HG03521 (cell line): ENCODE results near the gene SETD2.
"Not testable (repeated sequence)": the region's sequence is repeated elsewhere in the genome, so short reads cannot be mapped to it uniquely, and the experiment has no call there.

Experiments
- ATAC-seq: cut with Tn5 transposase; IDR thresholded peaks from one replicate; pipeline ENCODE4 v1.9.1; 2021; ENCODE audit warnings: mild to moderate bottlenecking, moderate library complexity; ENCODE audit not compliant: unreplicated experiment

The SETD2 gene

DNA sequence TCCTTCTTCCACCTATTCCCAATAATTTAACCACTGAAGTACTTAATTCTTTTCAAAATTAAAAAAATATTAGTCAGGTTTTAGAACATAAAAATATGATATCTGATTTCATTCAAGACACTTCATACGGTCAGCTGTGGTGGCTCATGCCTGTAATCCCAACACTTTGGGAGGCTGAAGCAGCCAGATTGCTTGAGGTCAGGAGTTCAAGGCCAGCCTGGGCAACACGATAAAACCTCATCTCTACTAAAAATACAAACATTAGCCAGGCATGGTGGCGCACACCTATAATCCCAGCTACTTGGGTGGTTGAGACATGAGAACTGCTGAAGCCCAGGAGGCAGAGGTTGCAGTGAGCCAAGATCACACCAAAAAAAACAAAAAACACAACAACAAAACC lies 127.8 kb downstream of the SETD2 start:
- no peak for ATAC-seq

DNA sequence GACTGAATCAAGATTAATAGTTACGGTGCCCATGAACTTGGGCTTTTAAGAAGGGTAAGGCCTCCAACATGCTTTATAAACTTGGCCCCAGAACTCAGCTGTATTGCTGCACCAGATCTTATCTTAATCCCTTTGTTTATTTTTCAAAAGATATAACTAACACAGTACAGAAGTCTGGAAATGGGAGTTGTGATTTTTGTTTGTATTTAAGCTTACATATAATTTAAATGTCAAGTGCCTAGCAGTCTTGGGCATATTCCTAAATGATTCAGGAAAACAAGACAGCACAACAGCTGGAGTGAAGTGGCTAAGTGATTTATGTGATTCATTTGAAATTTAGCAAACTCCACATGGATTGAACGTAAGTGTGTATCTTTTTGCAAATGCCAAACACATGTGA lies 128.3 kb downstream of the SETD2 start:
- no peak for ATAC-seq

DNA sequence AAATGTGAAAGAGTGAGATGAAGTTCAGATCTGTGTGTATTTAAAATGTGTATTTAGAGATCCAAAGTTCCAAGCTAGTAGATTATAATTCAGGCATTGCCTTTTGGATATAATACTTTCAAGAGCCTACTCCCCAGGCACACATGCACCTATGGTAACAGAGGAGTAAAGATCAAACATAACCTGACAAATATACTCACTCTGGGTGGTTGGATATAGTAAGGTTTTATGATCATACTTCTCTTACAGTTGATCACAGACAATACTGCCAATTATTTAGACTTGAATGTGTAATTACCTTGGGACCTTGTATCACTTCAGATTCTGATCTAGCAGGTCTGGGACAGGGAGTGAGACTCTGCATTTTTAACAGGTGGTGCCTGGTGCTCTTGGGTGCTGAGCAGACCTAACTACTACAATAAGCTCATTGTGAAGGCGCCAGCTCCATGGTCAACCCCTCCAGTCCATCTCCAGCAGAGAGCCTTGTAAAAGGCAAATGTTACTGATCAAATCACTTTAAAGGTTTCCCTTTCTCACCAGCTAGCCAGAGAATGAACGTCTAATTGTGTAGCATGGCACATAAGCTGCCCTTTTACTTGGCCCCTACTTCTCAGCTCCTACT lies 128.9 kb downstream of the SETD2 start:
- ATAC-seq = no peak

DNA sequence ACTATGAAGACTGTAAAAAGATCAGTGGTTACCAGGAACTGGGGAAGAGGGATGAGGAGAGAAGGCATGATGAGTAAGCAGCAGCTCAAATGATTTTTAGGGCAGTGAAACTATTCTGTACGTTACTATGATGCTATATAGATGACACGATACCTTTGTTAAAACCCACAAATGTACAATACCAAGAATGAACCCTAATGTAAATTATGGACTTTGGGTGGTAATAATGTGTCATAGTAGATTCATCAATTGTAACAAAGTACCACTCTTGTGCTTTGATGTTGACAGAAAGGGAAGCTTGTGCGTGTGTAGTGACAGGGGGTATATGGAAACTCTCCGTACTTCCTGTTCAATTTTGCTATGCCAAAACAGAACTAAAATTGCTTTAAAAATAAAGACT lies 132.9 kb downstream of the SETD2 start:
- not testable (repeated sequence) for ATAC-seq

DNA sequence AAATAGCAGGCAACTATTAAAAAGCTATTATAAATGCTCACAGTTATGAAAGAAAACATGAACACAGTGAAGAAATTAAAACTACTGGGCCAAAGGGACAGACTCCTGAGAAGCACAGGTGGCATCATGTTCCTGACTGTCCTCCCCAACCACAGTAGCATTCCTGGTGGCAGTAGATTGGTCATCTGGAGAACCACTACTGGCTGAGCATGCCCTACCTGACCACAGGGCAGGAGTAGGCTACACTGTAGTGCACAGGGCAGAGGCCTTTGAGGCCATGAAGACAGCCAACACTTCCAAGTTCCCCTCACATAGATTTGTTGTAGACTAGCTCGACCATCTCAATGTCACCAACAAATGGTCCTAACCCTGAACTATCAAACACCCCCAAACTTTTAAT lies 135.2 kb downstream of the SETD2 start:
- ATAC-seq = no peak

DNA sequence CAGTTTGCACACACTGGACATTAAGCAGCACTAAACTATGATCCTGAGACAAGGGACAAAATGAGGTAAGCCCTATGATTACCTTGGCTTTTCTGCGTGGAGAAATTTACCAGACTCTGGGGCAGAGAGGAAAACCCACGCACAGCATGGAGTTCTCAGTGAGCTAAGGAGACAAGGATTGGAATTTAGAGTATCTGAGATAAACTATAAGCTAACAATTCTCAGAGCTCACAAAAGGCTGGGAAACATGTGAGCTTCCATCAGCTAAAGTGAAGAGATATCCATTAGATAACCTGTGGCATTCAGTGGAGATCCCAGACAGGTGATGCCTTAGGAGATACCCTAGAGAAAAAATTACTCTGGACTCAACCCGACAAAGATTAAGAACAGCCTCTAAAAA lies 135.8 kb downstream of the SETD2 start:
- no peak for ATAC-seq

DNA sequence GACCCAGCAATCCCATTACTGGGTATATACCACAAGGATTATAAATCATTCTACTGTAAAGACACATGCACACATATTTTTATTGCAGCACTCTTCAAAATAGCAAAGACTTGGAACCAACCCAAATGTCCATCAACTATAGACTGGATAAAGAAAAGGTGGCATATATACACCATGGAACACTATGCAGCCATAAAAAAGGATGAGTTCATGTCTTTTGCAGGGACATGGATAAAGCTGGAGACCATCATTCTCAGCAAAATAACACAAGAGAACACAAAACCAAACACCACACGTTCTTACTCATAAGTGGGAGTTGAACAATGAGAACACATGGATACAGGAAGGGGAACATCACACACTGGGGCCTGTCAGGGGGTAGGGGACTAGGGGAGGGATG lies 137.5 kb downstream of the SETD2 start:
- not testable (repeated sequence) for ATAC-seq

DNA sequence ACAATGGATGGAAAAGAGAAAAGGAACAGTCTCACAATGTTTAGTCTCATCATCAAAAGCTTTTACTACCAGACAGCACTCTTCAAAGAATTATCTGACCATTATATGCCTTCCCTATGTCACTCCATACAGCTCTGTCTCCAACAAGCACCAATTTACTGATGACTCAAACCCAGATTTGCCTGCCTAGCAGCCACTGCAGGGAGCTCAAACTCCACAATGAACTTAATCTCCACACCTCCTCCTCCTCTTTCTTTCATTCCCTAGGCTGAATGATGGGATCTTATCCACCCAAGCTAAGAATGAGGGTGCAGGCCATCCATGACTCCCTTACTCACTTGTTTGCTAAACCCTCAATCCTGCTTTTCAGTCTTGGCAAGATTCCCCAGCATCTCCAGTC lies 139.0 kb downstream of the SETD2 start:
- ATAC-seq = no peak

DNA sequence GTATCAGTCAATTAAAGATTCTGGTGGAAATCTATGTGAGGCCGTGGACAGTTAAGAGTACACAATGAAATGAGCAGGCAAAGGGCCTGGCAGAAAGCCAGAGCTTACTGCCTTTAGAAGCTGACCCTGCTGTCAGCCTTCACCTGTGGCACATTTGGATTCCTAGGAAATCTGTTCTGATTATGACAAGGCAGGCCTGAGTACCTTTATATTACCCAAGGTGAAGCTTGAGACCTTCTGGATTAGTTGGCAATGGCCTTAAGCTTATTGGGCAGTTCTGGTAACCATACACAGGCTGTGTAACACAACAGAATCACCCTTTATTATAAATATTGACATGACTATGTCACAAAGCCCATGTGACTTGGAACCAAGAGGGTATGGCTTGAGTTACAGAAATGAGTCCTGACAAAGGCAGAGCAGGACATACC lies 141.3 kb downstream of the SETD2 start:
- no peak for ATAC-seq

DNA sequence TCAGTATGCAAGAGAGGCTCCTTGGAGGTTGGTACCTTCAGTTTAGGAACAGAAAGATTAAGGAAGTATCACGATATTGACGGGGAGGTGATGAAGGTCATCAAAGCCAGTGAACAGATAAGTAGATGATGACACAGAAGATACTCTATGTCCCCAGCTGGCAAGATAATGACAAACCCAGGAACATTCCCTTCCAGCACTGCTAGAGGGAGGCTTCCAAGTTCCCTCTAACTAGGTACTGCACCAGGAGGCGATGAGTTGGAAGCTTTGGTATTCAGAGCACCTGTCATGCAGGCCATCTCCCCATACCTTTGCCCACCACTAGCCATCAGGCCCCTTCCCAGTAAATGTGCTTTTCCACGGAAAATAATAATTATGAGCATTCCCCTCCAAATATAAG lies 143.6 kb downstream of the SETD2 start:
- ATAC-seq = no peak

DNA sequence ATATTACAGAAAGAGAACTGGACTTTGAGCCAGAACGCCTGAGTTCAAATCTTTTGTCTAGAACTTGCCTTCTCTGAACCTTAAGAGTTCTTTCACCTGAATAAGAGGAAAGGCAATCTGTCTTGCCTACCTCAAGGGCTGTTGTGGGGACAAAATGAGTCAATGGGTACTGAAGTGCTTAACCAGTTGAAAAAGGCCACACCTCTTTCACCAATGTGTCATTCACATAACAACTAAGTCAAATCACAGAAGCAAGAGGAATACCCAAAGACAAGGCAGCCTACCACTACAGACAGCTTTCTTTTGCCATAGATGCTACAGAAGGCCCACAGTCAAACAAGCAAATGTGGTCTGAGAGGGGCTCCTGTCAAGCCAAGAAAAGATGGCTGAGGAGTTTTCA lies 144.7 kb downstream of the SETD2 start:
- ATAC-seq = no peak

DNA sequence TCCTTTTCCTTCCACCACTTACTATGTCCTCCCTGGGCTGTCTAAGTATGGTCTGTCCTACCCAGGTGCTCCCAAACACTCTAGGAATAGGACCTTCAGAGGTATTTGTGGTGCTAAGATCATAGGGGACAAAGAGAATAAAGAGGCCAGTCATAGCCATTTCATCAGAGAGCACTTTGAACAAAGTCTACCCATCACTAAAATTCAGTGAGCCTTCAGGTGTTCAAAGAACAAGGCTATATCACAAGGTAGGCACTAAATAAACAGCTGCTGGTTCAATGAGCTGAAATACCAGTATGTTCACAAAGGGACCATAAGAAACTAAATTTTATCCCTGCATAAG lies 145.7 kb downstream of the SETD2 start:
- ATAC-seq = no peak

DNA sequence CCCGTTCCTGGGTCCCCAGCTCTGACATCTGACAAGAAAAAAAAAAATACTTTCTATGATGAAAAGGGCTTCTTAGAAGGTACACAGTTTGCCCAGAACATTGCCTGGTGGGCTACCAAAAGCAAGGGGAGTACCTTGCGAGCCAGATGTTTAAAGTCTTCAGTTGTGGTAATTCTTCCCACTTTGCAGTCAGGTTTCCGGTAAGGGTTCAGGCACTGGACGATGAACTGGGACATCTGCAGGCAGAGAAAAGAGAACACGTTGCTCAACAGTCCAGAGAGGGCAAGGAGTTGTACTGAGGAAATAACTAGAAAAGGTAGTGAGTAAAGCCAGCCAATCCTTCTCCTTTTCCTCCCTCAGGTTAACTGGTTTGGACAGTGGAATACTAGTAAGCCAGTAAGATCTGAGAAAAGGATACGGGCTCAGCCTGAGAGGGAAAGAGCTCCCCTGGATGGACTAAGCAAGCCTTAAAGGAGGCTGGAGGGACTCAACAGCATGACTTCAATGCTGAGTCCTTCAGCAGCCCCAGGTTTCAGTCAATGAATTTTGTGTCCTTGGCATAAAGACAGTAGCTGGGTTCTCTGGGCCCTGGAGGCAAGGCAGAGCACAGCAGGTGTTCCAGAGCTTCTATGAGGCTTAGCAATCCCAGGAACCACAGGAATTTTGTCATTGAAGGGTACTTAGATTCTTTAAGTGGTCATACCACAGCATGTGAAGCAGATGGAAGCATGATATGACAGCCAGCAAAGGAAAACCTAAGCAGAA lies 146.2 kb downstream of the SETD2 start:
- no peak for ATAC-seq

DNA sequence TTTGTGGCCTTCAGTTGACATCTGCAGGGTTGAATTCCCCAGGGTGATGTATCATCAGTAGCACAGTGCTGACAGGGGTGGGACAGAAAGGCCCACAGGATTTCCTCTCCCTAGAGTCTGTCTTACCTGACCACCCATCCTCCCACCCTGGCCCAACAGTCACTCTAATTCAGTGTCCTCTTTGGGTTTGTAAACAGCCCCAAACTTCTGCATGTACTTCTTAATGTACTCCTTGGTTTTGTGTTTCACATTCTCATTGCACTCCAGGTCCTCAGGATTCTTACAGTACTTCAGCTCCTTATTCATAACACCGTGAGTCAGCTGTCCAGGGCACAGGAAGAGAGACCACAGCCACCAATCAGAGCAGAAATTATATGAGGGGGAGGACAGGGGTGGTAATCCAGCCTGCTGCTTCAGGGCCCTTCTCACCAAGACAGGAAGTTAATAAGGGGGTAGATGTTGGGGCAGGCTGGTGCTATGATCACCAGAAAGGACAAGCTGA lies 146.9 kb downstream of the SETD2 start:
- ATAC-seq = no peak

DNA sequence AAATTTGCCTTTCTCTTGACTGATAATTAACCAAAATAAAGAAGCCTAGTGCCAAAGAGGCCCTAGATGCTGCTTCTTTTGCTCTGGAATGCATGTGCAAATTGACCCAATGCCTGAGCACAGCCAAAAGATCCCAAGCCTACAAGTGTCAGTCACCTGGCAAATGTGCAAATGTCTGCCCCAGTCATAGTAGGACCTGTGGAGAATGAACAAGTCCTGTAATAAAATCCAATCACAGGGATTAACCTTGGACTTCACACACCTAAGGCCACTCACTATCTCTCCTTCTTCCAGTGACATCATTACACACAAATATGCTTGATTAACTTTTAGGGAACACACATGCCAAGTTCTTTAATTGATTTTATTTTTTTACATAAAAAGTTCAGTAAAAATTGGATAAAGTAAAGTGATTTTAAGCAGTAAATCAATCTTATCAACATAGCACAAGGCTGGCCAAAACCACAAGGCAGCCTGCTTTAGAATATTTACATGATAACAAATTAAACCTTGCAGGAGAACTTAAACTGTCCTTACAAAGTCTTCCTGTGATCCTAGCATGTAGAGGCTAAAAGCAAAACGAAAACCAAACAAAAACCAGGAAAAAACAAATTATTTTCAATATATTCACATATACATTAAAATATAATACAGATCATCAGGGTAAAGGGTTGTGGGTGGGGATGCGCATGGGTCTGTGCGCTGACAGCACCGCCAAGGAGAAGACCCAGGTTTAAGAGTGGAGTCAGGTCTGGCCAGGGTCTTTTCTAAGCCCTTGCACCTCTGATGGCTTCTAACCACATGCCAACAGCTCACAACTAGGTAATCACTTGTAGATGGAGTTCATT lies 147.6 kb downstream of the SETD2 start:
- ATAC-seq = no peak

DNA sequence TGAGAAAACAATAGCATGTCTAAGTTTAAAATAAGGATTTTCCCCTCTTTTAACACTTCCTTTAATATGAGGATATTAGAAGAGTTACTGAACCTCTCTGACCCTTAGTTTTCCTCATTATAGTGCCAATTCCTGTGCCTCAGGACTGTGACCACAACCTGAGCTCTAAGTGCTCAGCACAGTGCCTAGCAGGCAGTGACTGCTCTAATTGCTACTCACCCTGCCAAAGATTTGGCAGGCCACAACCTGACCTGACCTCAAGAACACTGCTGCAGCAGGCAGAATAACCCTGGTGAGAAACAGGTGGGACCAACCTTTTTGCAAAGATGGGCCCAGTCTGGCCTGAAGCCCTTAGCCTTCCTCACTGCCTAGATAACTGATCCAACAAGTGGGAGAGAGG lies 148.8 kb downstream of the SETD2 start:
- no peak for ATAC-seq

DNA sequence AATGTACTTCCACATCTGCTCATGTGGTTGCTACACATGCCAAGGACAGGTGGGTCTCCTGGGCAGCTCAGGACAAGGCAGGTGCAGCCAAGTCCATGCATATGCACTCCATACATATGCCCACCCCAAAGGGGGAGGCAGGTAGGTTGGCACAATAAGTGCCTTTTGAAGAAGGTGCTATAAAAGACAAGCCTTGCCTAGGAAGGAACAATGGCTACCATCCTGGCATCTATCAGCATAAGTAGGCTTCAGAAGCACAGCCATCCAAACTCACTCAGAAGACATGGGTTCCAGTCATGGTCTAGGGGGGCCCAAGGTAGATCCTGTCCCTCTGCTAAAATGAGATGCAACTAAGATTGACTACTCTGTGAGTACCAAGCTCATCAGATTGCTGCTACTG lies 149.9 kb downstream of the SETD2 start:
- no peak for ATAC-seq

DNA sequence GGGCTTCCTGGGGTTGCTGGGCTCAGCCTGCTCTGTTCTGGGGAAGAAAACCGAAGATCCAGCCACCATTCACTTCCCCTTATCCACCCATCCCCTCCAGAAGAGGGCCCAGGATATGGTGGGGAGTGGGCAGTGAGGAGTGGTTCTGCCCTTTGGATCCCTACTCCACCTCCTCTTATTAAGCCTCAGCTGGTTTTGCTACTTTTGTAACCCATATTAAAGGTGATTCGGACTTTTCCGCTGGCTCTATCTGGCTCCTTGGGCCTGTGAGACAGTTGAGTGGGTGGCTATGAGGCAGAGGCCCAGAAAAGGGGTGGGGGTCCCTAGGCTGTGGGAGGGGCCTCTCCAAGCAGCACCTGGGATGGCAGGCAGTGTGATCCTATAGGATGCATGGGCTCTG lies 150.7 kb downstream of the SETD2 start:
- no peak for ATAC-seq

DNA sequence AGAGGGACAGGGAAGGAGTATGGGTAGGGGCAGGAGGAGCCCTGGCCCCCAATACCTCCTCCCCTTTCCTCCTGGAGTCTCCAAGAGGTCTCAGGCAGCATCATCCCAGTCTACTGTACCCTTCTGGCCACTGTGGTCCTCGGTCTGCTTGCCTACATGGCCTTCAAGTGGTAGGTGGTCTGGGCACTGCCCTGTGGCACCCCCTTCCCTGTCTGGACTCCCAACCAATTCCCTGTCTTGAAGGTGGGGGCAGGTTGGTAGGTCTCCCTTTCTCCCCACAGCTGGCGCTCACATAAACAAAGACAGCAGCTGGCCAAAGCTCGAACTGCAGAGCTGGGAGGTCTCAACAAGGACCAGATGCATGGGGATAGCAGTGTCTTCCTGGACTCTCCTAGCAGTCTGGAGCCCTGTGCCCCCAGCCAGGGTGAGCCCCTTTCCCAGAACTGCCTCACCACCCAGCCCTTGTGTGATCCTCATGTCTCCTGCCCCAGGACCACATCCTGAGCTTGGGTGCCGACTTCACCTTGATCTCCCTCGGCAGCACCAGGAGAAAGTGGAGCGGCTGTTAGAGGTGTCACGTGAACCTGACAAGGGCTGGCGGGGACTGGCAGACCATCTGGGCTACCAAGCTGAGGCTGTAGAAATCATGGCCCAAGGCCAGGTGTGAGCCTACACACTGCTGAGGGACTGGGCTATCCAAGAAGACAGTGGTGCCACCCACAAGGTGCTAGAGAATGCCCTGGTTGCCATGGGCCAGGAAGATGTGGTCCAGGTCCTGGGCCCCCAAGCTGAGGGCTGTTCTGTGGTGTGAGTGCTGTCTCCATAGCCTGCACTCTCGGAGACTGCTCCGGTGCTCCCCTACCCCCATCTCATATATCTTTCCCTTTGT lies 151.3 kb downstream of the SETD2 start:
- ATAC-seq = no peak

DNA sequence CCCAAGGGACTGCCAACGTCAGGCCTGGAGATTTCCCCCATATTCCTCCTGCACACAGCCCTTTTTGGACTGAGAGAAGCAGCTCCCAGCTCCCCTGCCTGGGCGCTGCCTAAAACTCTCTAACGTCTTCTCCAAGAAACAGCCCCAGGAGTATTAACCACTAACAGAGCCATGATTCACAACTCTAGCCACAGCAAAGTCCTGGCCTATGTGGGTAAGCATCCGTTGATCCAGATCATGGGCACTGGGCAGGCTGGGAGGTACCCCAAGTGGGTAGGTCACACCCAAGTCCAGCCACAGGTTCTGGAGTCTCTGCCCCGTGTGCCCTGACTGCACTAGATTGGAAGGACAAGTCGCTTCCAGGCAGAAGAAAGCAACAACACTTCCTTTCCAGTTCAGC lies 152.5 kb downstream of the SETD2 start:
- no peak for ATAC-seq

DNA sequence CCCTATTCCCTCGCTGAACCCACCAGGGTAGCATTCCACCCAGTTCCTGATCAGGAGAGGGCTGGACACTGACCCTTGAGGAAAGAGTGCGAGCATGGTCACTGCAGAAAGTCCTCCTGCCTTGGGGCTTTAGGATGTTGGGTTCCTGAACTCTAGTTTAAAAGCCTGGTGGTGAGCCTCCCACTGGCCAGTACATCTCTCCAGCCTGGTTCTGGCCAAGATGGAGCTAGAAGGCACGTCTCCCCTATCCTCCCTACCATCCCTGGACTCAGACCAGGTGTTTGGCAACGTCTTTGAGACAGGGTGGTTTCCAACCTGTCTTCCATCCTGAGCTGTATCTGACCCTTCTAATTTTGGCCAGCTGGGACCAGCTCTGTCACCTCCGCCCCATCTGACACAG lies 153.0 kb downstream of the SETD2 start:
- no peak for ATAC-seq
